T-helper 2 cell (primary cell): ENCODE results near the gene ARL3.

Source experiments
- DNase-seq, 5 experiments: peaks; one replicate each; pipeline versions ENCODE4 v3.0.0 to v3.0.0-alpha.2; 2012 to 2022

ARL3 gene

GRCh38 chr10:102633287-102633686, 80.9 kb downstream of the ARL3 start:
- peak in 1 of 5 experiments; percentile 53 for DNase-seq

GRCh38 chr10:102632394-102633111, 81.6 kb downstream of the ARL3 start:
- DNase-seq = no peak

DNA sequence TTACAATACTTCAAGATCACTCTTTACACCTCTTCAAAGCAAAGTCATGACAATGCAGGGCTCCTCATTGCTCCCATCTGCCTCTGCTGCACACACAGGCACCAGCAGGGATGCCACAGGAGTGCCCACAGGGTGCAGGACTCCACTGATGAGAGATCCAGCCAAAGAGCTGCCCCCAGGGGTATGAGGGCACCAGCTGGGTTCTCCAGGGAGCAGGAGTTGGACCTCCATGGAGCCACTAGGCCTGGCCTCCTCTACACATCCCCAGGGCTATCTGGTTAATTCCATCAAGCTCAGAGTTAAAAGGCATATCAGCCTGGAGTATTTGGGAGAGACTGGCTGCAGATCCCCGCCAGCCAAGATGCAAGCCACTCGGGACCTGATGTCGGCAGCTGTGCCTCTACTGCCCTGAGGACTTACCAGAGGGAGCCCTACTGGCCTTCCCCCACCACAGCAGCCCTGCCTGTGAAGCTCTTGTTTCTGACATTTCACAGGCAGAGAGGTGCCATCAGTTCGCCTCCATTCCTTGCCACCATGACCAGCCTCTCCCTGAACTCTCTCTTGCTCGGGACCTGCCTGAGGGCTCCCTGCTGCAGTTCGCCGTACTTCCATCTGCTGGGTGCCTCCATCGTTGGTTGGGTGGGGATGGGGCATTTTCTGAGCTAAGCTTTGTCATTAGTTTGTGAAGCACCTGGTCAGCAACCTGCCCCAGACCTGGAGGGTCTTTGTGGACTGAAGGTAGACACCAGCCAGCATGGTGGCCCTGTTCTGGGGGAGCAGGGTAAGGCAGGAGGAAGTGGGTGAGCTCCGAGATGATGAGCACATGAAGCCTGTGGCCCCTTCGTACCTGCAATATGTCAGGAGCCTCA, 82.4 kb downstream of the ARL3 start:
- no peak for DNase-seq

- DNase-seq = no peak
Observed at GRCh38 chr10:102630663-102631062, 83.5 kb downstream of the ARL3 start.

DNA sequence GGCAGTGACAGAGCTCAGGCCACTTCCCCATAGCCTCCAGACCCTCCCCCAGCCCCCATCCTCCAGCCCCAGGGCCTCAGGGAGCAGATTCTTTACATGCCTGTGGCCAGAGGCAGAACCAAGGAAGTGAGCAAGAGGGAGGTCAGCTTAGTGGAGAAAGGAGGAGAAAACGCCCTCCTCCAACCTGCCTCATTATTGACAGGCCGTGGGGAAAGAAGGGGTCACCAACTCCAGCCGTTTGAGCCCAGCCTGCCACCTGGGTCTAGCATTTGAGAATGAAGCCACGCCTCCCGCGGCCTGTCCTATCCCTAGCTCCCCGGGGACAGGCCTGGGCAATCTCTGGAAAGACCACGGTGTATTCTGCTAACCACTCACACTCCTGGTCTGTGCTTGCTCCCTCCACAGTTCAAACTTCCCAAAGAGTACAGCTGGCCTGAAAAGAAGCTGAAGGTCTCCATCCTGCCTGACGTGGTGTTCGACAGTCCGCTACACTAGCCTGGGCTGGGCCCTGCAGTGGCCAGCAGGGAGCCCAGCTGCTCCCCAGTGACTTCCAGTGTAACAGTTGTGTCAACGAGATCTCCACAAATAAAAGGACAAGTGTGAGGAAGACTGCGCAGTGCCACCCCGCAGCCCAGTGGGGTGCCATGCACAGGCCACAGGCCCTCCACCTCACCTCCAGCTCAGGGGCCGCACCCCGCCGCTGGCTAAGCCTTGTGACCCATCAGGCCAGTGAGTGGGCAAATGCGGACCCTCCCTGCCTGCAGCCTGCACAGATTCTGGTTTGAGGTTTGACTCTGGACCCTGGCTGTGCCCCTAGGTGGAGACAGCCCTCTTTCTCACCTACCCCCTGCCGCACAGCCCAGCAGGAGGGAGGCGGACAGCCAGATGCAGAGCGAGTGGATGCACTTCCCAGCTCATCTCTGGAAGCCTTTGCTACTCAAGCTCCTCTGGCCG, 84.3 kb downstream of the ARL3 start:
- no peak for DNase-seq

GRCh38 chr10:102628451-102628911, 85.7 kb downstream of the ARL3 start:
- DNase-seq = no peak

- no peak for DNase-seq
Observed at GRCh38 chr10:102627736-102628293, 86.4 kb downstream of the ARL3 start.

DNA sequence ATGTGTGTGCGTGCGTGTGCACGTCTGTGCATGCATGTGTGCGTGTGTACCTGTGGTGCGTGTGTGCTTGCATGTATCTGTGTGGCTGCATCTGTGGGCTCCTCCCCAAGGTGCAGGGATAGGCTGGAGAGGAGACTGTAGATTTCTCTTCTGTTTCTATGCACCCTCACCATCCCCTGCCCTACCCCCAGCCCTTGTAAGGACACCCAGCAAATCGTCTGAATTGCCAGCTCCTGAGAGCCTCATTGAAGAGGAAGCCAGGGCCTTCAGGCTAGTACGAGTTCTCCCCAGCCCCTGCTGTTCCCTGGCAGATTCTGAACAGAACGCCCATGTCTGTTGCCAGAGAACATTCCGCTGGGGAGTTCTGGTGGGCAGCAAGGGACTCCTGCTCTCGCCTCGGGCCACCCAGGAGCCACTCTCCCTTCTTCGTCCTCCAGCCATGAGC, 86.9 kb downstream of the ARL3 start:
- DNase-seq = no peak

GRCh38 chr10:102626026-102626685, 88.0 kb downstream of the ARL3 start:
- DNase-seq = no peak

DNA sequence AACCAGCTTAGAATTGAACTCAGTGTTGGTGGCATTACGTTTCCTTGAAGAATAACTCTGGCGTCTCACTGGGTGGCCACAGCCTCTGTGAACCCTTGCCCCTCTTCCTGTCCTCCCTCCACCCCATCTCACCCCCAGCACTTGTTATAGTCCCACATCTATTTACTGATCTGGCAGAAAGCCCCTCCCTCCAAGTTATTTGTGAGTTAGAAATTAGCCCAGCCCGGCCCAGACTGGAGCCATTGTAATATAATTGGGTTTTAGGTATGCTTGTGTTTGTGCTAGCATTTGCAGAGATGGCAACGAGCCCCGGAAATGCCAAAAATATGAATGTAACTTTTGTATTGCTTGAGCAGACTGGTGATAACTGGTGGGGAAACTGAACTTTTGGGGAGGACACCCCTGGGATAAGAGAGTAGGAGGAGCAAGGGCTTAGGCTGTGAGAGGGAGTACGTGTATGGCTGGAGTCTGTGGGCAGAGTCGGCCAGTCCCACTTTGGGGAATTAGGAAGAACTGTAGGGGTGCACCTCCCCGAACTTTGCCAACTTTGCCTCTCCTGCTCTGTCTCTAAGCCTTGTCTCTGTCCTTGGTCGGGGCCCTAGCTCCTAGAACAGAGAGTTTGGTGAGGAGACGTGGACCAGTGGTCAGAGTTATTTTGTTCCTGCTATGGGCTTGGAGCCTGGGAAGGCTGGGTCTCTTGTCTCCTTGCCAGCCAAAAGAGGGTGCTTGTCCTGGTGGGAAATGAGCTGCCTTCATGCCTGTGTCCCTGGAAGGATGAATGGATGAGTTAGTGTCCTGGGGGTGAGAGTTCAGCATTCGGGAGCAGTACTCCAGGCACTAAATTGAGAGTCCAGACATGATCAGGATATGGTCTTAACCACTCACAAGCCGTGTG, 89.2 kb downstream of the ARL3 start:
- no peak for DNase-seq

DNA sequence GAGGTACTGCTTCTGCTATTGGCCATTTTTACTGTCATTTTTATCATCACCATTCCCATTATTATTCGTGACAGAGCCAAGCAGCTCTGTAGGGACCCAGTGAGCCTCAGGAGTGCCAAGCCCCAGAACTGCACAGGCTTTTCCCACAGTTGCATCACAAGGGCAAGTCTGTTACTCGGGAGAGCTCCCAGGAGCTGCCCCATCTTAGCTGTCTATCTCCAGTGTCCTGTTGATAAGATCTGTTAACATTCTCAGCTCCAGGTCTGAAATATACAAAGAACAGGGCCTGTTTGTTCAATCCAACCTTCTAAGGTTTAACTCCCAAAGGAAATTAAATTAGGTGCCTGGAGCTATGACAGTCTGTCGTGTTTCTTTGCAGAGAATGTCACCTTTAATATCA, 90.1 kb downstream of the ARL3 start:
- no peak for DNase-seq
